Measurements from ENCODE around the gene NRP2.

- no peak for TF ChIP-seq CTCF (conservative IDR thresholded peaks at IDR 0.05; ENCODE audit: low read depth, low read length)
- TF ChIP-seq EZH2phosphoT487 (IDR thresholded peaks at IDR 0.05; ENCODE audit: borderline replicate concordance, low read length), result no peak
- TF ChIP-seq EZH2 (IDR thresholded peaks at IDR 0.05; ENCODE audit: low read length, unreplicated experiment), result no peak
Measured at GRCh38 chr2:205654878-205655605, 27.3 kb upstream of the NRP2 start.
